Measurements from ENCODE around the gene NTRK3. TPM values are rescaled to one million over a fixed set of nuclear protein-coding genes. Genes with fewer than 3 reads are reported as not detected.

Gene NTRK3
- total RNA-seq, 1 experiment from 2014 or later = not detected

DNA sequence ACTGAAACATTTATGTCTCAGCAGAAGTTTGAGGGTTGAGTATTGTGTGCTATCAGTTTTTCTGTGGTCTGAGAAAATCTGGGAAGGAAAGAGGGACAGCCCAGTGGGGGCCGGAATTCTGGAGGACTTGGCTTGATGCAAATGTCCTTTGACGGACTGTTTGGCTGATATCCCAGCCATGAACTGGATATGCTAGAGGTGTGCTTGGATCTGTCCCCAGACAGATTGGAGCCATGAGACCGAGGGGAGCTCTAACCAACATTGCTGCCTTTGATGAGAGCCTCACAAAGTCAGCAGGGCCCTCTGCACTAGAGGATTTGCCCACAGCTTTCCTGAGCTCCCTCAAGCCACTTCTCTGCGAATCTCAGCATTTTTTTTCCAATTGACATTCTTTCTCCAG, 405.6 kb downstream of the NTRK3 start:
- no peak overlapping the region for H3K4me3 ChIP-seq (ENCODE audit: low read length)
- no peaks in the 10 kb centered on the region for H3K79me2 ChIP-seq (ENCODE audit: low read length)
- no peaks in the 10 kb centered on the region for H3F3A ChIP-seq (ENCODE audit: low read length, unreplicated experiment)
- H3K9ac ChIP-seq (ENCODE audit: low read length) = no peak overlapping the region
- H3K36me3 ChIP-seq (ENCODE audit: low read depth, low read length) = no peaks in the 10 kb centered on the region
- intact Hi-C loops (cut with micrococcal nuclease) = no loop called here
- no peak overlapping the region for H2AFZ ChIP-seq (ENCODE audit: low read length)
- no peak for DNase-seq
- no peak for ATAC-seq
- H3K4me2 ChIP-seq (ENCODE audit: low read length) = no peak overlapping the region
- no peaks in the 10 kb centered on the region for H3K9me3 ChIP-seq (ENCODE audit: low read length)
- no peaks in the 10 kb centered on the region for H4K20me1 ChIP-seq (ENCODE audit: low read length)
- no peaks in the 10 kb centered on the region for H3K9me2 ChIP-seq (replicated peaks; ENCODE audit: low read length)
- H3K27me3 ChIP-seq (ENCODE audit: low read length) = no peaks in the 10 kb centered on the region
- no TSS peak for BruUV-seq (replicated peaks)
- H3K27ac ChIP-seq (ENCODE audit: low read length) = no peak overlapping the region
- ChIA-PET CTCF (no interaction called here), POLR2A (ENCODE audit: unreplicated experiment) (no interaction called here)
- no peaks in the 10 kb centered on the region for H3K4me1 ChIP-seq (ENCODE audit: insufficient read depth, low read length)
- TF ChIP-seq EZH2phosphoT487 (IDR thresholded peaks at IDR 0.05; ENCODE audit: borderline replicate concordance, low read length) = no peak
- TF ChIP-seq EZH2 (IDR thresholded peaks at IDR 0.05; ENCODE audit: low read length, unreplicated experiment) = no peak
- TF ChIP-seq, protein P1, sequence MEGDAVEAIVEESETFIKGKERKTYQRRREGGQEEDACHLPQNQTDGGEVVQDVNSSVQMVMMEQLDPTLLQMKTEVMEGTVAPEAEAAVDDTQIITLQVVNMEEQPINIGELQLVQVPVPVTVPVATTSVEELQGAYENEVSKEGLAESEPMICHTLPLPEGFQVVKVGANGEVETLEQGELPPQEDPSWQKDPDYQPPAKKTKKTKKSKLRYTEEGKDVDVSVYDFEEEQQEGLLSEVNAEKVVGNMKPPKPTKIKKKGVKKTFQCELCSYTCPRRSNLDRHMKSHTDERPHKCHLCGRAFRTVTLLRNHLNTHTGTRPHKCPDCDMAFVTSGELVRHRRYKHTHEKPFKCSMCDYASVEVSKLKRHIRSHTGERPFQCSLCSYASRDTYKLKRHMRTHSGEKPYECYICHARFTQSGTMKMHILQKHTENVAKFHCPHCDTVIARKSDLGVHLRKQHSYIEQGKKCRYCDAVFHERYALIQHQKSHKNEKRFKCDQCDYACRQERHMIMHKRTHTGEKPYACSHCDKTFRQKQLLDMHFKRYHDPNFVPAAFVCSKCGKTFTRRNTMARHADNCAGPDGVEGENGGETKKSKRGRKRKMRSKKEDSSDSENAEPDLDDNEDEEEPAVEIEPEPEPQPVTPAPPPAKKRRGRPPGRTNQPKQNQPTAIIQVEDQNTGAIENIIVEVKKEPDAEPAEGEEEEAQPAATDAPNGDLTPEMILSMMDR (conservative IDR thresholded peaks at IDR 0.05; ENCODE audit: low read depth, low read length) = no peak

DNA sequence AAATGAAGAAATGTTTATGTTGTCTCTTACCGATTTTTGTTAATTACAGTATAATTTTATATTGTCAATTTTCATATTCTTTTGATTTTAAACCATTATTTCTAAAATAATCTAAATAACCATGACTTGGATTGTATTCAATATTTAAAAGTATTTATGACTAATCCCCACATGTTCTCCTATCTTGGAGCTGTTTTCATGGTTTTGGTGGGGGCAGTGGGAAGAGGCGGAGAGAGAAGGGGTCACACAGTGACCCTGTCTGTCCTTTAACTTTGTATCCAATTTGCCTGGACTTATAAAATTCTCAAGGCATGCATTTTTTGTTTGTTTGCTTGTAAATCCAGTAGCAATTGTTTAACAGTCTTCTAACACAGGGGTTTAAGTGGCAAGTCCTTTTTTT, 407.4 kb downstream of the NTRK3 start:
- no peak overlapping the region for H2AFZ ChIP-seq (ENCODE audit: low read length)
- ChIA-PET CTCF (no interaction called here), POLR2A (ENCODE audit: unreplicated experiment) (no interaction called here)
- H3K4me3 ChIP-seq (ENCODE audit: low read length) = no peak overlapping the region
- BruUV-seq (replicated peaks) = no TSS peak
- no peak overlapping the region for H3K4me2 ChIP-seq (ENCODE audit: low read length)
- intact Hi-C loops (cut with micrococcal nuclease) = no loop called here
- no peaks in the 10 kb centered on the region for H3F3A ChIP-seq (ENCODE audit: low read length, unreplicated experiment)
- DNase-seq (no peak), ATAC-seq (no peak)
- no peaks in the 10 kb centered on the region for H4K20me1 ChIP-seq (ENCODE audit: low read length)
- no peak overlapping the region for H3K27ac ChIP-seq (ENCODE audit: low read length)
- H3K27me3 ChIP-seq (ENCODE audit: low read length) = no peaks in the 10 kb centered on the region
- no peaks in the 10 kb centered on the region for H3K9me3 ChIP-seq (ENCODE audit: low read length)
- no peaks in the 10 kb centered on the region for H3K9me2 ChIP-seq (replicated peaks; ENCODE audit: low read length)
- H3K4me1 ChIP-seq (ENCODE audit: insufficient read depth, low read length) = no peaks in the 10 kb centered on the region
- H3K79me2 ChIP-seq (ENCODE audit: low read length) = no peaks in the 10 kb centered on the region
- H3K9ac ChIP-seq (ENCODE audit: low read length) = no peak overlapping the region
- no peaks in the 10 kb centered on the region for H3K36me3 ChIP-seq (ENCODE audit: low read depth, low read length)
- TF ChIP-seq, protein P1 (conservative IDR thresholded peaks at IDR 0.05; ENCODE audit: low read depth, low read length) = no peak
- TF ChIP-seq EZH2 (IDR thresholded peaks at IDR 0.05; ENCODE audit: low read length, unreplicated experiment) (no peak), EZH2phosphoT487 (IDR thresholded peaks at IDR 0.05; ENCODE audit: borderline replicate concordance, low read length) (no peak)

DNA sequence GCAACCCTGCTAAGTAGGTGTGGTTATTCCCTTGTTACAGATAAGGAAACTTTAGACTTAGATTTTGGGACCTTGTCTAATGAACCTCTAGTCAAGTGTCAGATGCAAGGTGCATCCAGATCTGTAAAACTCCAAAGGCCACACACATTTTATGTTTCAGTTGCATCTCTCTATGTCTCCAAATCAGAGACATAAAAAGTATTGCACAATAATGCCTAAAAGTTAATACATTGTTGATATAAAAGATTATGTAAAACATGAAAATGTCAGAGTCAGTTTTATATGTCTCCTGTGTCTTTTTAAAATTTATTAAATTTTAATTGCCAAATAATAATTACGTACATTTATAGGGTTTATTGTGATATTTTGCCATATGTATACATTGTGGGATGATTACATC, 408.5 kb downstream of the NTRK3 start:
- no peaks in the 10 kb centered on the region for H3K79me2 ChIP-seq (ENCODE audit: low read length)
- ChIA-PET POLR2A (ENCODE audit: unreplicated experiment) (no interaction called here), CTCF (no interaction called here)
- no peaks in the 10 kb centered on the region for H4K20me1 ChIP-seq (ENCODE audit: low read length)
- TF ChIP-seq EZH2phosphoT487 (IDR thresholded peaks at IDR 0.05; ENCODE audit: borderline replicate concordance, low read length) = no peak
- TF ChIP-seq, protein P1 (conservative IDR thresholded peaks at IDR 0.05; ENCODE audit: low read depth, low read length) = no peak
- no peak for TF ChIP-seq EZH2 (IDR thresholded peaks at IDR 0.05; ENCODE audit: low read length, unreplicated experiment)
- H3K4me2 ChIP-seq (ENCODE audit: low read length) = no peak overlapping the region
- H3K9me2 ChIP-seq (replicated peaks; ENCODE audit: low read length) = no peaks in the 10 kb centered on the region
- H3K36me3 ChIP-seq (ENCODE audit: low read depth, low read length) = no peaks in the 10 kb centered on the region
- no peak overlapping the region for H3K4me3 ChIP-seq (ENCODE audit: low read length)
- no peaks in the 10 kb centered on the region for H3K4me1 ChIP-seq (ENCODE audit: insufficient read depth, low read length)
- H3K27ac ChIP-seq (ENCODE audit: low read length) = no peak overlapping the region
- H2AFZ ChIP-seq (ENCODE audit: low read length) = no peak overlapping the region
- H3K9me3 ChIP-seq (ENCODE audit: low read length) = no peaks in the 10 kb centered on the region
- ATAC-seq (no peak), DNase-seq (no peak)
- H3K9ac ChIP-seq (ENCODE audit: low read length) = no peak overlapping the region
- no peaks in the 10 kb centered on the region for H3K27me3 ChIP-seq (ENCODE audit: low read length)
- no peaks in the 10 kb centered on the region for H3F3A ChIP-seq (ENCODE audit: low read length, unreplicated experiment)
- intact Hi-C loops (cut with micrococcal nuclease) = no loop called here
- BruUV-seq (replicated peaks) = no TSS peak

Data from PC-3 (cell line).